ENCODE data around the gene TRPV5. TPM values are rescaled to one million over a fixed set of nuclear protein-coding genes. Genes with fewer than 3 reads are reported as not detected.

The TRPV5 gene
- total RNA-seq, 1 donor from 2014 or later = not detected

GRCh38 chr7:142905759-142906158 lies 27.8 kb downstream of the TRPV5 start:
- peaks cover 4% of the 10 kb centered on the region for H3K27me3 Mint-ChIP-seq (ENCODE audit: low read depth)
- no peak for TF ChIP-seq CTCF (IDR thresholded peaks at IDR 0.05)
- no peak for DNase-seq (ENCODE audit: low spot score)
- no peak overlapping the region for H3K27ac Mint-ChIP-seq (ENCODE audit: unreplicated experiment)
- H3K9me3 Mint-ChIP-seq (ENCODE audit: low read depth) = peaks cover 2% of the 10 kb centered on the region
- H3K36me3 Mint-ChIP-seq (ENCODE audit: low read depth) = no peaks in the 10 kb centered on the region
- H3K4me1 Mint-ChIP-seq (ENCODE audit: low read depth) = no peaks in the 10 kb centered on the region
- H3K4me3 Mint-ChIP-seq (ENCODE audit: unreplicated experiment) = no peak overlapping the region

- Mint-ChIP-seq H3K27ac (ENCODE audit: unreplicated experiment) (no peak overlapping the region), H3K4me1 (ENCODE audit: low read depth) (no peaks in the 10 kb centered on the region), H3K27me3 (ENCODE audit: low read depth) (peaks cover 4% of the 10 kb centered on the region), H3K36me3 (ENCODE audit: low read depth) (no peaks in the 10 kb centered on the region), H3K9me3 (ENCODE audit: low read depth) (peaks cover 2% of the 10 kb centered on the region), H3K4me3 (ENCODE audit: unreplicated experiment) (no peak overlapping the region)
- TF ChIP-seq CTCF (IDR thresholded peaks at IDR 0.05) = no peak
- DNase-seq (ENCODE audit: low spot score) = no peak
These were observed 29.4 kb downstream of the TRPV5 start for GRCh38 chr7:142904128-142904527.

- Mint-ChIP-seq H3K27me3 (ENCODE audit: low read depth) (peaks cover 19% of the 10 kb centered on the region), H3K4me3 (ENCODE audit: unreplicated experiment) (no peak overlapping the region), H3K9me3 (ENCODE audit: low read depth) (peaks cover 2% of the 10 kb centered on the region), H3K27ac (ENCODE audit: unreplicated experiment) (no peak overlapping the region), H3K4me1 (ENCODE audit: low read depth) (no peaks in the 10 kb centered on the region), H3K36me3 (ENCODE audit: low read depth) (no peaks in the 10 kb centered on the region)
- DNase-seq (ENCODE audit: low spot score) = no peak
- TF ChIP-seq CTCF (IDR thresholded peaks at IDR 0.05) = no peak
These were observed 31.9 kb downstream of the TRPV5 start for GRCh38 chr7:142901426-142902259.

- no peak for TF ChIP-seq CTCF (IDR thresholded peaks at IDR 0.05)
- Mint-ChIP-seq H3K27ac (ENCODE audit: unreplicated experiment) (no peak overlapping the region), H3K27me3 (ENCODE audit: low read depth) (peaks cover 30% of the 10 kb centered on the region), H3K4me1 (ENCODE audit: low read depth) (no peaks in the 10 kb centered on the region), H3K9me3 (ENCODE audit: low read depth) (no peaks in the 10 kb centered on the region), H3K36me3 (ENCODE audit: low read depth) (no peaks in the 10 kb centered on the region), H3K4me3 (ENCODE audit: unreplicated experiment) (no peak overlapping the region)
- DNase-seq (ENCODE audit: low spot score) = no peak
These were observed 33.9 kb downstream of the TRPV5 start for GRCh38 chr7:142899661-142900060.

GRCh38 chr7:142898377-142899170 lies 35.0 kb downstream of the TRPV5 start:
- H3K27me3 Mint-ChIP-seq (ENCODE audit: low read depth) = peaks cover 32% of the 10 kb centered on the region

More at GRCh38 chr7:142898377-142899170, 35.0 kb downstream of the TRPV5 start:
- no peak overlapping the region for H3K27ac Mint-ChIP-seq (ENCODE audit: unreplicated experiment)
- H3K4me1 Mint-ChIP-seq (ENCODE audit: low read depth) = no peaks in the 10 kb centered on the region
- H3K4me3 Mint-ChIP-seq (ENCODE audit: unreplicated experiment) = no peak overlapping the region
- H3K36me3 Mint-ChIP-seq (ENCODE audit: low read depth) = no peaks in the 10 kb centered on the region
- H3K9me3 Mint-ChIP-seq (ENCODE audit: low read depth) = no peaks in the 10 kb centered on the region
- no peak for DNase-seq (ENCODE audit: low spot score)
- TF ChIP-seq CTCF (IDR thresholded peaks at IDR 0.05) = no peak
